A549 (cell line): ENCODE data around the gene TTC4. TPM values are rescaled to one million over a fixed set of nuclear protein-coding genes. Genes with fewer than 3 reads are reported as not detected.

ENCODE experiments used
- ATAC-seq, 2 experiments: fragments of 200-7000 bp in 1 of 2; fragments of >200 bp in 1 of 2; cut with Nextera tagmentation in 1 of 2; cut with Tn5 transposase in 1 of 2; 3 replicates each; pipeline versions ENCODE4 v1.8.0 to v1.9.1; 2018 to 2020; ENCODE audit warnings: mild to moderate bottlenecking in 1 of 2, moderate library complexity in 1 of 2
- CTCF ChIA-PET: fragments of 300-600 bp; sonication (Branson Sonifier 250); formaldehyde crosslinking; extraction: SDS; loops from one replicate; lab custom pipeline; 2021; ENCODE audit warnings: antibody characterized with exemption, inconsistent platforms; lab: Yijun Ruan, JAX
- POLR2A ChIA-PET: fragments of 350-600 bp; formaldehyde crosslinking; extraction: SDS; loops from one replicate; lab custom pipeline; 2021; ENCODE audit warnings: antibody characterized with exemption, inconsistent platforms; lab: Yijun Ruan, JAX
- DNase-seq, 2 experiments: peaks; one replicate each; pipeline versions ENCODE4 v3.0.0 to v3.0.0-alpha.2; 2011 to 2016; ENCODE audit warnings: low read depth in 1 of 2, low spot score in 1 of 2
- FAIRE-seq: peaks from 2 replicates; lab custom pipeline; 2011; peaks lifted over from hg19 to GRCh38; lab: Jason Lieb, UNC
- H3K27ac ChIP-seq, 2 experiments: fragments of >200 bp; sonication (Bioruptor Twin); formaldehyde crosslinking; 3 replicates each; pipeline ENCODE4 v1.5.1; 2016 to 2017
- H3K4me1 ChIP-seq: fragments of >200 bp; sonication (Bioruptor Twin); formaldehyde crosslinking; 3 replicates; pipeline ENCODE4 v1.6.1; 2016
- H3K4me2 ChIP-seq: fragments of >200 bp; sonication (Bioruptor Twin); formaldehyde crosslinking; 3 replicates; pipeline ENCODE4 v1.6.1; 2016
- H3K4me3 ChIP-seq: fragments of >200 bp; sonication (Bioruptor Twin); formaldehyde crosslinking; 3 replicates; pipeline ENCODE4 v1.5.1; 2016
- H3K9me3 ChIP-seq: fragments of >200 bp; sonication (Bioruptor Twin); formaldehyde crosslinking; 3 replicates; pipeline ENCODE4 v1.6.1; 2016
- ATOH8 ChIP-seq: fragments of 250-450 bp; sonication (Bioruptor Pico); IDR thresholded peaks from 2 replicates; pipeline ENCODE4 v1.5.0; 2020; ENCODE audit warnings: low read depth, mild to moderate bottlenecking, moderate library complexity
- CBX2 ChIP-seq: fragments of 200-600 bp; sonication (generic); IDR thresholded peaks from 2 replicates; pipeline ENCODE4 v1.6.1; 2016; ENCODE audit warnings: low read depth, mild to moderate bottlenecking, borderline replicate concordance
- CBX8 ChIP-seq: fragments of 200-600 bp; sonication (generic); IDR thresholded peaks from 2 replicates; pipeline ENCODE4 v1.6.1; 2016
- CEBPB ChIP-seq, 2 experiments: fragments of >200 bp in 1 of 2; sonication (Bioruptor Twin) in 1 of 2; formaldehyde crosslinking in 1 of 2; IDR thresholded peaks; 2 replicates each; pipeline ENCODE4 v1.6.1; 2012 to 2016
- CHD4 ChIP-seq: fragments of 200-600 bp; sonication (generic); IDR thresholded peaks from 2 replicates; pipeline ENCODE4 v1.6.1; 2016; ENCODE audit warnings: antibody characterized with exemption, mild to moderate bottlenecking, borderline replicate concordance
- E2F6 ChIP-seq: IDR thresholded peaks from 2 replicates; pipeline ENCODE4 v1.6.1; 2012; ENCODE audit warnings: low read depth, borderline replicate concordance
- EHF ChIP-seq: fragments of 250-450 bp; sonication (Bioruptor Pico); IDR thresholded peaks from 2 replicates; pipeline ENCODE4 v1.5.0; 2020; ENCODE audit warnings: mild to moderate bottlenecking
- ELK1 ChIP-seq: fragments of 150-350 bp; IDR thresholded peaks from 2 replicates; pipeline ENCODE4 v1.6.1; 2014; ENCODE audit warnings: low read depth, mild to moderate bottlenecking, low read length
- ESRRA ChIP-seq: fragments of 150-350 bp; IDR thresholded peaks from 2 replicates; pipeline ENCODE4 v1.6.1; 2014; ENCODE audit warnings: mild to moderate bottlenecking, low read length, borderline replicate concordance
- FOXS1 ChIP-seq: fragments of 250-450 bp; sonication (Bioruptor Pico); IDR thresholded peaks from 2 replicates; pipeline ENCODE4 v1.5.0; 2020; ENCODE audit warnings: mild to moderate bottlenecking, moderate library complexity
- GATA3 ChIP-seq: IDR thresholded peaks from 2 replicates; pipeline ENCODE4 v1.6.1; 2012; ENCODE audit warnings: borderline replicate concordance
- HDAC2 ChIP-seq: fragments of 200-600 bp; sonication (generic); IDR thresholded peaks from 2 replicates; pipeline ENCODE4 v1.6.1; 2016
- HES2 ChIP-seq: fragments of >200 bp; sonication (Bioruptor Twin); formaldehyde crosslinking; IDR thresholded peaks from 2 replicates; pipeline ENCODE4 v1.6.1; 2016
- HEYL ChIP-seq: fragments of 250-450 bp; sonication (Bioruptor Pico); IDR thresholded peaks from 2 replicates; pipeline ENCODE4 v1.8.0; 2021; ENCODE audit warnings: mild to moderate bottlenecking, moderate library complexity
- HMGXB4 ChIP-seq: fragments of 250-450 bp; sonication (Bioruptor Pico); IDR thresholded peaks from 2 replicates; pipeline ENCODE4 v1.5.0; 2021; ENCODE audit warnings: mild to moderate bottlenecking, moderate library complexity, borderline replicate concordance
- HOXB13 ChIP-seq: fragments of 250-450 bp; sonication (Bioruptor Pico); IDR thresholded peaks from 2 replicates; pipeline ENCODE4 v1.5.0; 2020; ENCODE audit warnings: low read depth, mild to moderate bottlenecking, moderate library complexity
- HOXB5 ChIP-seq: fragments of 250-450 bp; sonication (Bioruptor Pico); IDR thresholded peaks from 2 replicates; pipeline ENCODE4 v1.5.0; 2020; ENCODE audit warnings: mild to moderate bottlenecking, moderate library complexity
- JUNB ChIP-seq: fragments of >200 bp; sonication (Bioruptor Twin); formaldehyde crosslinking; IDR thresholded peaks from 2 replicates; pipeline ENCODE4 v1.6.1; 2016
- KDM5A ChIP-seq: fragments of 200-600 bp; sonication (generic); IDR thresholded peaks from 2 replicates; pipeline ENCODE4 v1.6.1; 2016; ENCODE audit warnings: antibody characterized with exemption, mild to moderate bottlenecking
- MAX ChIP-seq: IDR thresholded peaks from 2 replicates; pipeline ENCODE4 v1.6.1; 2012
- MAZ ChIP-seq: fragments of 150-350 bp; IDR thresholded peaks from 2 replicates; pipeline ENCODE4 v1.6.1; 2014; ENCODE audit warnings: antibody characterized with exemption, low read depth, low read length, borderline replicate concordance
- MYC ChIP-seq: IDR thresholded peaks from 2 replicates; pipeline ENCODE4 v1.6.1; 2012; ENCODE audit warnings: mild to moderate bottlenecking, inconsistent platforms, low read length, improper control_type of control experiment, borderline replicate concordance
- NFE2L2 ChIP-seq: fragments of 150-350 bp; conservative IDR thresholded peaks from 2 replicates; pipeline ENCODE4 v1.6.1; 2014; ENCODE audit warnings: low read length
- NPAS2 ChIP-seq: fragments of 250-450 bp; sonication (Bioruptor Pico); IDR thresholded peaks from 2 replicates; pipeline ENCODE4 v1.8.0; 2022; ENCODE audit warnings: mild to moderate bottlenecking, moderate library complexity, borderline replicate concordance
- NR3C1 ChIP-seq: fragments of >200 bp; sonication (Bioruptor Twin); formaldehyde crosslinking; IDR thresholded peaks from 3 replicates; pipeline ENCODE4 v1.6.1; 2017
- PBX3 ChIP-seq: IDR thresholded peaks from 2 replicates; pipeline ENCODE4 v1.6.1; 2012
- PHF8 ChIP-seq: fragments of 200-600 bp; sonication (generic); IDR thresholded peaks from 2 replicates; pipeline ENCODE4 v1.6.1; 2016; ENCODE audit warnings: low read depth, mild to moderate bottlenecking, antibody characterized with exemption, moderate library complexity, borderline replicate concordance
- POLR2A ChIP-seq: IDR thresholded peaks from 2 replicates; pipeline ENCODE4 v1.6.1; 2012; ENCODE audit warnings: mild to moderate bottlenecking, low read length
- RAD21 ChIP-seq, 2 experiments: fragments of >200 bp in 1 of 2; sonication (Bioruptor Twin) in 1 of 2; formaldehyde crosslinking in 1 of 2; IDR thresholded peaks in 1 of 2; conservative IDR thresholded peaks in 1 of 2; 2 replicates in 1 of 2; 3 replicates in 1 of 2; pipeline ENCODE4 v1.6.1; 2012 to 2018; ENCODE audit warnings: inconsistent platforms in 1 of 2
- RCOR1 ChIP-seq: fragments of 150-350 bp; IDR thresholded peaks from 2 replicates; pipeline ENCODE4 v1.6.1; 2014; ENCODE audit warnings: antibody characterized with exemption, low read length, low read depth
- USF2 ChIP-seq: fragments of 450-650 bp; IDR thresholded peaks from 2 replicates; pipeline ENCODE4 v1.6.1; 2014; ENCODE audit warnings: antibody characterized with exemption
- ZFP36 ChIP-seq: fragments of 450-650 bp; IDR thresholded peaks from 2 replicates; pipeline ENCODE4 v1.6.1; 2014; ENCODE audit warnings: borderline replicate concordance; ENCODE audit not compliant: partially characterized antibody
- ZNF302 ChIP-seq: fragments of 250-450 bp; sonication (Bioruptor Pico); IDR thresholded peaks from 2 replicates; pipeline ENCODE4 v1.9.0; 2021; ENCODE audit warnings: inconsistent platforms, mild to moderate bottlenecking, moderate library complexity
- ZSCAN20 ChIP-seq: fragments of 250-450 bp; sonication (Bioruptor Pico); IDR thresholded peaks from 2 replicates; pipeline ENCODE4 v1.8.0; 2022; ENCODE audit warnings: mild to moderate bottlenecking, moderate library complexity
- WGBS: methylation state at CpG from one replicate; pipeline ENCODE4 v1.1.6; 2017; ENCODE audit errors: missing lambda C conversion rate; 5-methylcytosine and 5-hydroxymethylcytosine counted together
- polyA plus RNA-seq, 4 experiments: library from polyadenylated mRNA; depleted of rRNA in 3 of 4; stranded (reverse); fragments of >200 nt; fragmentation: RNase III in 1 of 4; extraction: RNeasy Plus Mini Kit Qiagen cat#74134 plus additional on column Dnase treatment in 1 of 4; gene quantifications; 2 replicates in 3 of 4; 3 replicates in 1 of 4; pipeline ENCODE4 v1.2.3, GENCODE V29; 2011 to 2017

Gene TTC4
- polyA plus RNA-seq, 2 of the 4 experiments (the other 2 are of a cell fraction), result 20.4 to 27.1 TPM

- WGBS, result 59% methylated on average over 3 of the region's 4 CpGs
- no peaks in the 10 kb centered on the region for H3K9me3 ChIP-seq
- H3K4me3 ChIP-seq, result no peak overlapping the region
- H3K4me1 ChIP-seq, result no peaks in the 10 kb centered on the region
- H3K4me2 ChIP-seq, result no peak overlapping the region
- POLR2A ChIA-PET, result no interaction called here
- FAIRE-seq (no peak), DNase-seq (no peak), ATAC-seq (no peak)
- TF ChIP-seq CEBPB (IDR thresholded peaks at IDR 0.05), result no peak
- TF ChIP-seq EHF (CRISPR knock-in tag), result no peak
- no peak for TF ChIP-seq NR3C1
- no peak for TF ChIP-seq CHD4
- no peak for TF ChIP-seq POLR2A
- no peak for TF ChIP-seq ZNF302
- no peak for TF ChIP-seq JUNB
- TF ChIP-seq HOXB13 (CRISPR knock-in tag), result no peak
- TF ChIP-seq CBX2, result no peak
- no peak for TF ChIP-seq RCOR1
- TF ChIP-seq MAX, result no peak
- TF ChIP-seq MAZ, result no peak
- no peak for TF ChIP-seq ZSCAN20 (CRISPR knock-in tag)
- no peak for TF ChIP-seq NFE2L2
- no peak for TF ChIP-seq E2F6
- TF ChIP-seq ZFP36, result no peak
- TF ChIP-seq CBX8, result no peak
- CTCF ChIA-PET, result interaction anchor here (1.2 kb wide), 1 partner anchor 312 kb away, joined by 4 read pairs; no protein-coding TSS in a partner anchor
- H3K27ac ChIP-seq, result no peak overlapping the region
Measured at GRCh38 chr1:54685335-54685905, 30.2 kb upstream of the TTC4 start.

- no peaks in the 10 kb centered on the region for H3K4me1 ChIP-seq
- no peak overlapping the region for H3K27ac ChIP-seq
- no peak for FAIRE-seq
- ChIA-PET POLR2A (no interaction called here), CTCF (interaction anchor here (1.2 kb wide), 1 partner anchor 311 kb away, joined by 4 read pairs; no protein-coding TSS in a partner anchor)
- no peak for ATAC-seq
- H3K4me2 ChIP-seq, result no peak overlapping the region
- H3K4me3 ChIP-seq, result no peak overlapping the region
- no peak for DNase-seq
- WGBS, result 88% methylated on average over 9 of the region's 11 CpGs
- H3K9me3 ChIP-seq, result no peaks in the 10 kb centered on the region
- TF ChIP-seq HOXB5 (CRISPR knock-in tag), result no peak
- TF ChIP-seq HES2, result no peak
- TF ChIP-seq HOXB13 (CRISPR knock-in tag), result no peak
- TF ChIP-seq ELK1, result no peak
- TF ChIP-seq GATA3, result no peak
- no peak for TF ChIP-seq KDM5A
- TF ChIP-seq HEYL, result no peak
- no peak for TF ChIP-seq PBX3
- TF ChIP-seq ATOH8 (CRISPR knock-in tag), result no peak
- TF ChIP-seq NPAS2 (CRISPR knock-in tag), result no peak
- TF ChIP-seq HDAC2, result no peak
- TF ChIP-seq RAD21 (conservative IDR thresholded peaks at IDR 0.05 in 1 of 2, IDR thresholded peaks at IDR 0.05 in 1 of 2), result no peak
- TF ChIP-seq MYC, result no peak
- no peak for TF ChIP-seq HMGXB4 (CRISPR knock-in tag)
- TF ChIP-seq ESRRA, result no peak
- TF ChIP-seq USF2, result no peak
- TF ChIP-seq PHF8, result no peak
- no peak for TF ChIP-seq FOXS1
Measured at GRCh38 chr1:54686155-54686554, 29.5 kb upstream of the TTC4 start.
